Measurements from ENCODE around the gene TPM1.

DNA sequence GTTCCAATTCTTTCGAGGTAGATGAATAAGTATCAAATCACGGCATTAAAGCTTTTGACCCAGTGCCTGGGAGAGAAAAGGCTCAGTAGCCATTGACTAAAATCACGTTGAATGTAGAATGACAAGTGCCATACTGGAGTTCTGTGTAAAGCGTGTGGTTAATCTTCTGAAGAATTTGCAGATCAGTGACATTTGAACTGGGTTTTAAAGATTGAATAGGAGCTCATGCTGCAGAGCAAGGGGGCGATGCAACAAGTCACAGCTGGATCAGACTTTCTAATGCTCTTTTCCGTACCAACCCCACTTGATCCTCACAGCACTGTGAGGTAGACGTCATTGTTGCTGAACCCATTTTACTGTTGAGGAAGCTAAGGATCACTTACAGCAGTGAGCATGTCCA is 49.5 kb upstream of the TPM1 start:
- no peak for TF ChIP-seq ELF4 (CRISPR knock-in tag; IDR thresholded peaks at IDR 0.05)
- no peak for TF ChIP-seq SRSF7 (optimal IDR thresholded peaks at IDR 0.05; ENCODE audit: low read depth, low read length)
- no peak for TF ChIP-seq CBFB (CRISPR knock-in tag; IDR thresholded peaks at IDR 0.05)
- no peak for TF ChIP-seq GATAD2B (IDR thresholded peaks at IDR 0.05; ENCODE audit: borderline replicate concordance)
- TF ChIP-seq CSDE1 (IDR thresholded peaks at IDR 0.05): no peak
- TF ChIP-seq, protein P1, sequence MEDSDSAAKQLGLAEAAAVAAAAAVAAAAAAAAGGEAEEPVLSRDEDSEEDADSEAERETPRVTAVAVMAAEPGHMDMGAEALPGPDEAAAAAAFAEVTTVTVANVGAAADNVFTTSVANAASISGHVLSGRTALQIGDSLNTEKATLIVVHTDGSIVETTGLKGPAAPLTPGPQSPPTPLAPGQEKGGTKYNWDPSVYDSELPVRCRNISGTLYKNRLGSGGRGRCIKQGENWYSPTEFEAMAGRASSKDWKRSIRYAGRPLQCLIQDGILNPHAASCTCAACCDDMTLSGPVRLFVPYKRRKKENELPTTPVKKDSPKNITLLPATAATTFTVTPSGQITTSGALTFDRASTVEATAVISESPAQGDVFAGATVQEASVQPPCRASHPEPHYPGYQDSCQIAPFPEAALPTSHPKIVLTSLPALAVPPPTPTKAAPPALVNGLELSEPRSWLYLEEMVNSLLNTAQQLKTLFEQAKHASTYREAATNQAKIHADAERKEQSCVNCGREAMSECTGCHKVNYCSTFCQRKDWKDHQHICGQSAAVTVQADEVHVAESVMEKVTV (CRISPR knock-in tag; IDR thresholded peaks at IDR 0.05): no peak
- TF ChIP-seq, protein P2, sequence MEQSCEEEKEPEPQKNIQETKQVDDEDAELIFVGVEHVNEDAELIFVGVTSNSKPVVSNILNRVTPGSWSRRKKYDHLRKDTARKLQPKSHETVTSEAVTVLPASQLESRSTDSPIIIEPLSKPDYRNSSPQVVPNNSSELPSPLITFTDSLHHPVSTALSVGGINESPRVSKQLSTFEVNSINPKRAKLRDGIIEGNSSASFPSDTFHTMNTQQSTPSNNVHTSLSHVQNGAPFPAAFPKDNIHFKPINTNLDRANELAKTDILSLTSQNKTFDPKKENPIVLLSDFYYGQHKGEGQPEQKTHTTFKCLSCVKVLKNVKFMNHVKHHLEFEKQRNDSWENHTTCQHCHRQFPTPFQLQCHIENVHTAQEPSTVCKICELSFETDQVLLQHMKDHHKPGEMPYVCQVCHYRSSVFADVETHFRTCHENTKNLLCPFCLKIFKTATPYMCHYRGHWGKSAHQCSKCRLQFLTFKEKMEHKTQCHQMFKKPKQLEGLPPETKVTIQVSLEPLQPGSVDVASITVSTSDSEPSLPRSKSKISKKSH (CRISPR knock-in tag; IDR thresholded peaks at IDR 0.05): no peak
- TF ChIP-seq ADNP (tag; IDR thresholded peaks at IDR 0.05): no peak
- TF ChIP-seq, protein P3, sequence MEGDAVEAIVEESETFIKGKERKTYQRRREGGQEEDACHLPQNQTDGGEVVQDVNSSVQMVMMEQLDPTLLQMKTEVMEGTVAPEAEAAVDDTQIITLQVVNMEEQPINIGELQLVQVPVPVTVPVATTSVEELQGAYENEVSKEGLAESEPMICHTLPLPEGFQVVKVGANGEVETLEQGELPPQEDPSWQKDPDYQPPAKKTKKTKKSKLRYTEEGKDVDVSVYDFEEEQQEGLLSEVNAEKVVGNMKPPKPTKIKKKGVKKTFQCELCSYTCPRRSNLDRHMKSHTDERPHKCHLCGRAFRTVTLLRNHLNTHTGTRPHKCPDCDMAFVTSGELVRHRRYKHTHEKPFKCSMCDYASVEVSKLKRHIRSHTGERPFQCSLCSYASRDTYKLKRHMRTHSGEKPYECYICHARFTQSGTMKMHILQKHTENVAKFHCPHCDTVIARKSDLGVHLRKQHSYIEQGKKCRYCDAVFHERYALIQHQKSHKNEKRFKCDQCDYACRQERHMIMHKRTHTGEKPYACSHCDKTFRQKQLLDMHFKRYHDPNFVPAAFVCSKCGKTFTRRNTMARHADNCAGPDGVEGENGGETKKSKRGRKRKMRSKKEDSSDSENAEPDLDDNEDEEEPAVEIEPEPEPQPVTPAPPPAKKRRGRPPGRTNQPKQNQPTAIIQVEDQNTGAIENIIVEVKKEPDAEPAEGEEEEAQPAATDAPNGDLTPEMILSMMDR (IDR thresholded peaks at IDR 0.05 in 2 of 3, conservative IDR thresholded peaks at IDR 0.05 in 1 of 3; ENCODE audit: insufficient read depth in 2 of 3, low read depth in 1 of 3, low read length in 3 of 3): no peak
- TF ChIP-seq TAF1 (IDR thresholded peaks at IDR 0.05; ENCODE audit: control insufficient read depth, extremely low read depth, insufficient read depth, low read length, severe bottlenecking): no peak
- no peak for TF ChIP-seq HMG20B (CRISPR knock-in tag; IDR thresholded peaks at IDR 0.05)
